SK-N-SH (cell line): Measurements from ENCODE around the gene NOP9.

Source experiments
- CTCF ChIP-seq: fragments of 200-600 bp; sonication (generic); IDR thresholded peaks from 2 replicates; pipeline ENCODE4 v1.6.1; 2017; ENCODE audit warnings: antibody characterized with exemption, mild to moderate bottlenecking, moderate library complexity
- EP300 ChIP-seq, 2 experiments: IDR thresholded peaks; 2 replicates each; pipeline versions ENCODE4 v1.4.0 to v1.6.1; 2012; ENCODE audit warnings: borderline replicate concordance in 1 of 2, low read depth in 1 of 2, low read length in 1 of 2
- FOXM1 ChIP-seq: IDR thresholded peaks from 2 replicates; pipeline ENCODE4 v1.4.0; 2012; ENCODE audit warnings: low read depth, mild to moderate bottlenecking
- JUND ChIP-seq: IDR thresholded peaks from 2 replicates; pipeline ENCODE4 v1.4.0; 2012
- POLR2AphosphoS5 ChIP-seq: IDR thresholded peaks from 2 replicates; pipeline ENCODE4 v1.6.1; 2012; ENCODE audit warnings: low read depth, low read length
- RFX5 ChIP-seq: IDR thresholded peaks from 2 replicates; pipeline ENCODE4 v1.6.1; 2012; ENCODE audit warnings: mild to moderate bottlenecking, improper control_type of control experiment, low read length
- RXRA ChIP-seq: IDR thresholded peaks from 2 replicates; pipeline ENCODE4 v1.4.0; 2012; ENCODE audit warnings: low read depth, mild to moderate bottlenecking, borderline replicate concordance
- SIN3A ChIP-seq: IDR thresholded peaks from 2 replicates; pipeline ENCODE4 v1.6.1; 2012; ENCODE audit warnings: low read depth, mild to moderate bottlenecking, low read length, moderate library complexity, borderline replicate concordance
- TEAD4 ChIP-seq: IDR thresholded peaks from 2 replicates; pipeline ENCODE4 v1.4.0; 2012; ENCODE audit warnings: mild to moderate bottlenecking, borderline replicate concordance; ENCODE audit not compliant: insufficient read depth
- USF1 ChIP-seq: IDR thresholded peaks from 2 replicates; pipeline ENCODE4 v1.4.0; 2012; ENCODE audit warnings: low read depth, borderline replicate concordance
- YY1 ChIP-seq: IDR thresholded peaks from 2 replicates; pipeline ENCODE4 v1.4.0; 2012; ENCODE audit warnings: low read depth, mild to moderate bottlenecking

- no peak for TF ChIP-seq CTCF
- TF ChIP-seq USF1 = no peak
- TF ChIP-seq TEAD4 = no peak
- TF ChIP-seq EP300 (IDR thresholded peaks at IDR 0.05; ENCODE audit: borderline replicate concordance in 1 of 2, low read depth in 1 of 2, low read length in 1 of 2) = no peak
- no peak for TF ChIP-seq SIN3A
- TF ChIP-seq POLR2AphosphoS5 = no peak
- no peak for TF ChIP-seq RFX5
- TF ChIP-seq YY1 = no peak
- no peak for TF ChIP-seq JUND
- TF ChIP-seq FOXM1 = no peak
- no peak for TF ChIP-seq RXRA
Observed at GRCh38 chr14:24253936-24254335, 45.7 kb upstream of the NOP9 start.
